ENCODE measurements around the gene CACNA1S.

CACNA1S gene

GRCh38 chr1:201112173-201112731, at the start of gene CACNA1S:
Gene CACNA1S (minus strand): TSS chr1:201112426. CDS start chr1:201112339, 87 bp downstream.
- no peak for DNase-seq

GRCh38 chr1:201157949-201158348, 45.7 kb upstream of the CACNA1S start:
- DNase-seq, result no peak

DNA sequence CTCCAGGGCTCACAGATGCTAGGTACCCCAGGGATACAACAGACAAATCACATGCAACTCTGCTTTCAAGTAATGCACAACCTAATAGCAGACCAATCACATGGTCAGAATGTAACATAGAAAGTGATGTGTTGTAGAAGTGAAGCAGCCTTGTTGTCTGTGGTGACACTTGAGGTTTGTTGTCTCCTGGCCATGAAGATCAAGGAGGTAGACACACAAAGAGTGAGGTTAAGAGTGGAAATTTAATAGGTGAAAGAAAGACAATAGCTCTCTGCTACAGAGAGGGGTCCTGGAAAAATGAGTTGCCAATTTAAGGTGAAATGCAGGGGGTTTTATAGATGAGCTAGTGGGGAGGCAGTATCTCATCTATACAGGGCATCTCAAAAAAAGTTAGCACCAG, 44.6 kb upstream of the CACNA1S start:
- no peak for DNase-seq

DNA sequence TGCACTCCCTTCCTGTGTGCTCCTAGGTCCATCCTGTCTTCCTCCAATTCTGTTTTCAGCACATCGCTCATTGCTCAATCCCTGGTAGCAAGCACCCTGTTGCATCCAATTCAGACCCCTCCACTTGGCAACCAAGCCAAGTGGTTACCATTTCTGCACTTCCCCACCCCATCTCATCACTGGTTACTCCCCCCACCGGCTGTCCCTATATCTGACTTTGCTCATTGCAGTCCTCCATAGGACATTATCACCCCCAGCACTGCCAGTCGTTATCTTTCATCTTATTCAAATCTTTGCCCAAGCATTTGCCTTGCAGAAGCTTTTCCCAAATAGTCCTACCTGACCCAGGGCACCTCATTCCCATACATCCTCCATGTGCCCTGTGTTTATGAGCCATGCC, 44.1 kb upstream of the CACNA1S start:
- no peak for DNase-seq

DNA sequence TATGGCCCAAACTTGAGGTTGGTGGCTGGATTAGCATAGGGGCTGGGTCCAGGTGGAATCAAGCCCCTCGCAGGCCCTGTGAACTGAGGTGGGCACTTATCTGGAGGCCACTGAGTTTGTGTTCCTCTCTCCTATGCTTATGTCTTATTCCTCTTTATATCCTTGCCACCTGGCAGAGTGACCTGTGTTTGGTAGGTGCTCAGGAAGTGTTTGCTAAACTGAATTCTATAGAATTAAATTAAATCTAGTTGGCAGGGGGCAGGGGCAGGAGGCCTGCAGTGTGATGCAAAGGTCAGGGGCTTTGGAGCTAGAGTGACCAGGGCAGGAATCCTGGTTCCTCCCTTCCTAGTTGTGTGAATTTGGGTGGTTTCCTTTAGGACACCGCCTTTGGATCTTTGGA, 43.1 kb upstream of the CACNA1S start:
- DNase-seq, result no peak

DNA sequence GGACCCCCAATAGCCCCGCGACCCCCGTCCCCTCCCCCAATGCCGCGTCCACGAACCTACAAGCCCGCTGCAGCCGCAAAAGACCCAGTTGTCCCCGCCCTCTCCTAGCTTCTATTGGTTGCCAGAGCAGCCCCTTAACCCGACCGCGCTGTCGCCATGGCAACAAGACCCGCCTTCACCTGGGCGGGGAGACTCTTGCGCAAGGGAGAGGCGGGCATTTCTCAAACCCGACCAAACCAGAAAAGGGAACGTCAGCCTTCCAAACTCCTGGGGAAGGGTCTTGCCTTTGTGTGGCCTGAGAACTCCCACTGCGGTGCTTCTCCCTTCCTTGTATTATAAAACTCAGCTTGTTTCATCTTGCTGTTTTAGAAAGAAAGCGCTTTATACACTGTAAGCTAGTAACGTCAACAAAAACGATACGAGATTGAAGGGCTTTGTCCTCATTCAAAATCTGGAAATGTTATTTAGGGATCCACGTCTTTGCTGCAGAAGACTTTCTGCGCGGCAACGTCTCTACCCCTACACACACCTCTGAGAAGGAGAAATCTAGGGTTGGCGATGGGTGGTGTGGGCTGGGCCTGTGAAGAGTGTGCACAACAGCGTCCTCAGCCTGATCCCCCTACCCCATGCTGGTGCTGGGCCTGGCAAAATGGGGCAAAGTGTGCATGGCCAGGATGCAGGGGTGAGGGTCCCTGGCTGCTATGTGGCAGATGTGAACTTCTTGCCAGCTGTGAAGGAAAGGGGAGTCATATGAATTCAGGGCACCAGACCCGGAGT, 42.4 kb upstream of the CACNA1S start, which contains the start of gene TMEM9:
TSS of gene TMEM9 (minus strand) at position 86 of the 777 bp plus-strand sequence. CDS start 551 bp downstream, outside the sequence.
- peak in 55 of 56 donors; percentile 46 to 98 (median 92) for DNase-seq

DNA sequence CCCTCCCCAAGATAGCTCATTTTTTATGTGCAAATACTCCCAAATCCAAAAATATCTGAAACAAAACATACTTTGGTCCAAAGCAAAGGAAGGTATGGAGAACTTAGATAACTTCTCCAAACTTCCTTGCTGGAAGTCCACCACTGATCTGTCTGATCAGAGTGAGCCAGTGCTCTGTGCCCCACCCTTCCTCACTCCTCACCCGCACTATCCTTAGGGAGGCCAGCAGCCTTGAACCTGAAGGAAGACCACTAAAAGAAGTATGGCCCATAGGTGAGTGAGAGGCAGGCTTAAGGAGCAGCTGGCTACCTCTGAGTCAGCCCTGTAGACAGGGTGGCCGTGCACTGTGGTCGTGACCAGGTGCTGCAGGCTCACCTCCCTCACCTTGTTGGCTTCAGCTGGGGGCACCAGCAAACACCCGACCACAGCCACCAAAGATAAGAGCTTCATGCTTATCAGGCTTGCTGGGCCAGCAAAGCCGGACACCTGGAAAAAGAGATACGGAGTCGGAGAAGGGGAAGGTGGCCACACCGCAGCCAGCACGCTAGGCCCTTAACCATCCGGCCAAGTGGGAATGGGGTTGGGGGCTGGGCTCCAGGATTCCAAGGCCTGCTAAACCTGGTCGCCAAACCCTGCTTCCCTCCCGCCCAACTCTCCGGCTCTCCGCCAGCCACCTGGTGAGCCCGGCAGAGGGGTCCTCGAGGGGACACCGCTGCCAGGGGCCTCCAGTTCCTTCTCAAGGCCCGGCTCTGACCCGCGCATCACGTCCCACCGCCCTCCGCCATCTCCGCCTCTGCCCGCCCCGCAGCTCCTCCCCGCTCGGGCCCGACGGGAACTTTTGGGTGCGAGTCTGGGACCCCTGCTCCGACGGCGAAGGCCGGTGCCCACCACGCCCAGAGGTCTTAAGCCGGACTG, 41.5 kb upstream of the CACNA1S start:
- peak in 10 of 56 donors; percentile 27 to 90 (median 54) for DNase-seq

DNA sequence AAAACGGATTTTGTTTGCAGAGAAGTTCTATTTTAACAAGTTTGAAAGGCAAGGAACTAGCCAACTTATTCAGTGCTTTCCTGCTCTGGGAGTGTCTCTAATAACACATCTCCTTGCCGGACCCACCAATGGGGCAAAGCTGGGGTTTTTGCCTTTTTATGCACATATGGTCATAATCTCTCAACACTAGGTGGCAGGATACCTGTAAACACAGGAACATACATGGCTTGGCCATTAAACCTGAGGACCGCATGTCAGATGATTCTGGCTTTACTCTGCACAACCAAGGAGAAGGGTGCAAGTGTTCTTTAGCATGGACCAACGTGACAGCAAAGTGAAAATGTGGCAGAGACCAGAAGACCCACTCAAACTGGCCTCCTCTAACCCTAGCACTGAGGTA, 37.2 kb upstream of the CACNA1S start:
- DNase-seq, result no peak

DNA sequence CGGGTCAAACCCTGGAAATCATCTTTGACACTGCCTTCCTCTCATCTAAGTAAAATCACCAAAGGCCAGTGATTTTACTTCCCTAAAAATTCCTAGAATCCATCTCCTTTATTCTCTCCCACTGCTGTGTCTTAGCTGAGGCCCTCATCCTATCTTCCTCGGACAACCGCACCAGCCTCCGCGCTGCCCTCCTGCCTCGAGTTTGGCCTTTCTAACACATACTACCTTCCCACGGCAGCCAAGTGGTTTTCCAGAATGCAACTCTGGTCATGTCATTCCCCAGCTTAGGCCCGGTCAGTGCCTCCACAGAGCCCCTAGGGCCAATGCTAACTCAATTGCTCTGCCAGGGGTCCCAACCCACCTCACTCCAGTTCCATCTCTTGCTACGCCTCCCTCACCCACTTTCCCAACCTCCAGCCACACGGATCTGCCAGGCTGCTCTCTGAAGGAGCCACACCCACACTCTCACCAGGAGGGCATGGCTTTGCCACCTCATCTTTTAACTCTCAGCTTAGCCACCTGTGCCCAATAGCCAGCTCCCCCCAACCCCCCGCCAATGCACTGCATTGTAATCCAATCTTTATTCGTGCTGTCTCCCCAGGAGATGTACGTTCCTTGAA, 35.3 kb upstream of the CACNA1S start:
- DNase-seq, result no peak

- DNase-seq, result no peak
Measured at GRCh38 chr1:201146626-201147390, 34.6 kb upstream of the CACNA1S start.

- no peak for DNase-seq
Measured at GRCh38 chr1:201145816-201146215, 33.6 kb upstream of the CACNA1S start.

DNA sequence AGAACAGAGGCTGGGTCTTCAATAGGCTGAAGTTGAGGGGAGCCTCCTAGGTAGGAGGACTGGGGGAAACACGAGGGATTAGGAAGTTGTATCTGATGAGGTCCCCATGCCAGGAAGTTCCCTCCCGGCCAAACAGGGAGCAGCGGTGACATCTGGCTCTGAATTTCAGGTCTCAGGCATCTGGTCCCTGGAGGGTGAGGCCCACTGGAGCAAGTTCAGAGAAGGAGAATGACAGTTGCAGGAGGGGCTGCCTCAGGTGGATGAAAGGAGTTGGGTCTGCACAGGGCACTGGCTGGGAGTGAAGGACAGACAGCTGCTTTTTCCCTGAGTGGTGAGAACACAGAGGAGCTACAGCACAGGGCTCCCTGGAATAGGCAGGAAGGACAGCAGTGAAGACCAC, 32.9 kb upstream of the CACNA1S start:
- no peak for DNase-seq

DNA sequence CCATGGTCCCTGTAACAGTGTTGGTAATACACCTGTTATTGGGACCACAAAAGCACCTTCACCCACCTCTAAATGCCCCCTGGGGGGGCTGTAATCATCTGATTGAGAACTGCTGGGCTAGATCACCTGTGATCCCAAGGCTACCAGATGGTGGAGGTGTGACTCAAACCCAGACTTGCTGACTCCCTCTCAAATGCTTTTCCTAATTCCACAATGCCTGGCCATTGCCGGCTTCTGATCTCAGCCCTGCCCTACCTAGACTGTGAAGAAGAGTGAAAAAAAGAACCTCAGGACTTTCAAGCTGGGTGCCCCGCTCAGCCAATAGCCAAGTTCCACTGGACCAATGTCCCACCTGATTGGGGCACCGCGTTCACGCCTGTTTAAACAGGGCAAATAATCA, 32.5 kb upstream of the CACNA1S start:
- no peak for DNase-seq

- DNase-seq, result peak in 7 of 56 donors; percentile 6 to 34 (median 17)
Measured at GRCh38 chr1:201143726-201144635, 31.8 kb upstream of the CACNA1S start.

- DNase-seq, result no peak
Measured at GRCh38 chr1:201142849-201143725, 30.9 kb upstream of the CACNA1S start.

- DNase-seq, result peak in 6 of 56 donors; percentile 6 to 38 (median 24)
Measured at GRCh38 chr1:201142011-201142848, 30.0 kb upstream of the CACNA1S start.

- no peak for DNase-seq
Measured at GRCh38 chr1:201141418-201141817, 29.2 kb upstream of the CACNA1S start.

- DNase-seq, result no peak
Measured at GRCh38 chr1:201140941-201141260, 28.7 kb upstream of the CACNA1S start.

Measured in amygdala (tissue), 56 donors.